Stomach (tissue), 4 donors: ENCODE data around the gene DLG5.

Experiments used
- CTCF ChIP-seq, 7 experiments: fragments of 450-650 bp in 4 of 7; fragments of 200-600 bp in 3 of 7; sonication (generic) in 3 of 7; IDR thresholded peaks; one replicate each; pipeline ENCODE4 v1.5.1; 2016 to 2019; ENCODE audit warnings: antibody characterized with exemption in 7 of 7, control low read depth in 2 of 7, mild to moderate bottlenecking in 1 of 7
- POLR2A ChIP-seq, 4 donors: fragments of 450-650 bp; IDR thresholded peaks; one replicate each; pipeline ENCODE4 v1.6.1; 2016; ENCODE audit warnings: antibody characterized with exemption in 4 of 4, control low read depth in 2 of 4, mild to moderate bottlenecking in 1 of 4, moderate library complexity in 1 of 4
- POLR2AphosphoS5 ChIP-seq, 3 donors: sonication (generic); formaldehyde crosslinking; IDR thresholded peaks; one replicate each; pipeline ENCODE4 v1.6.1; 2016; ENCODE audit warnings: antibody characterized with exemption in 3 of 3

GRCh38 chr10:77906951-77907421, 19.6 kb downstream of the DLG5 start:
- TF ChIP-seq CTCF (IDR thresholded peaks at IDR 0.05) (no peak), POLR2AphosphoS5 (IDR thresholded peaks at IDR 0.05) (no peak), POLR2A (IDR thresholded peaks at IDR 0.05) (no peak)
